HEK293 (cell line): ENCODE results near the gene DDIT4.
A peak's percentile ranks its signal among the peaks of the same experiment; 100 is the strongest.

Experiments
- CTCF ChIA-PET: fragments of 350-600 bp; formaldehyde crosslinking; extraction: SDS; loops from one replicate; lab custom pipeline; 2021; ENCODE audit warnings: antibody characterized with exemption; lab: Yijun Ruan, JAX
- POLR2A ChIA-PET: fragments of 300-600 bp; formaldehyde crosslinking; extraction: SDS; loops from one replicate; lab custom pipeline; 2020; ENCODE audit warnings: antibody characterized with exemption, inconsistent platforms; lab: Yijun Ruan, JAX
- H3K27ac ChIP-seq: fragments of 200-500 bp; sonication (Bioruptor generic); 2 replicates; pipeline ENCODE4 v1.5.1; 2014; ENCODE audit warnings: low read depth, low read length, control low read depth, inconsistent platforms; ENCODE audit errors: extremely low read depth
- H3K36me3 ChIP-seq, 2 experiments: fragments of 200-500 bp in 1 of 2; sonication (Bioruptor generic) in 1 of 2; 1 replicate in 1 of 2; 2 replicates in 1 of 2; pipeline ENCODE4 v1.5.1; 2014 to 2017; ENCODE audit warnings: inconsistent platforms in 2 of 2, low read length in 2 of 2; ENCODE audit not compliant: control insufficient read depth in 2 of 2, insufficient read depth in 1 of 2
- H3K4me1 ChIP-seq: fragments of 200-500 bp; sonication (Bioruptor generic); 2 replicates; pipeline ENCODE4 v1.5.1; 2014; ENCODE audit warnings: mild to moderate bottlenecking, low read length, inconsistent platforms; ENCODE audit not compliant: control insufficient read depth, insufficient read depth
- H3K4me3 ChIP-seq: 2 replicates; pipeline ENCODE4 v1.5.1; 2011; ENCODE audit warnings: low read depth, mild to moderate bottlenecking, control low read depth, low read length, moderate library complexity
- H3K9me3 ChIP-seq: fragments of 200-500 bp; sonication (Bioruptor generic); 2 replicates; pipeline ENCODE4 v1.5.1; 2014; ENCODE audit warnings: low read depth, low read length, inconsistent platforms; ENCODE audit not compliant: control insufficient read depth, insufficient read depth
- HOXD13 ChIP-seq: sonication (generic); formaldehyde crosslinking; IDR thresholded peaks from 2 replicates; pipeline ENCODE4 v1.8.0; 2022; ENCODE audit warnings: missing genetic modification reagents, borderline replicate concordance
- SALL2 ChIP-seq: fragments of 450-650 bp; formaldehyde crosslinking; IDR thresholded peaks from 2 replicates; pipeline ENCODE4 v1.5.0; 2017; ENCODE audit warnings: missing biosample characterization, mild to moderate bottlenecking, missing genetic modification characterization, borderline replicate concordance
- SETDB1 ChIP-seq: IDR thresholded peaks from one replicate; pipeline ENCODE4 v1.6.1; 2017; ENCODE audit warnings: mild to moderate bottlenecking, low read length, moderate library complexity, mixed read lengths; ENCODE audit not compliant: insufficient read length
- YY2 ChIP-seq: fragments of 450-650 bp; formaldehyde crosslinking; IDR thresholded peaks from 2 replicates; pipeline ENCODE4 v1.5.1; 2016; ENCODE audit warnings: missing biosample characterization, missing genetic modification characterization
- ZBTB1 ChIP-seq: fragments of 450-650 bp; formaldehyde crosslinking; IDR thresholded peaks from 2 replicates; pipeline ENCODE4 v1.5.1; 2016; ENCODE audit warnings: missing biosample characterization, missing genetic modification characterization
- ZBTB17 ChIP-seq: fragments of 450-650 bp; formaldehyde crosslinking; IDR thresholded peaks from 2 replicates; pipeline ENCODE4 v1.5.1; 2016; ENCODE audit warnings: missing biosample characterization, missing genetic modification characterization
- ZIC2 ChIP-seq: fragments of 450-650 bp; formaldehyde crosslinking; IDR thresholded peaks from 2 replicates; pipeline ENCODE4 v1.5.1; 2016; ENCODE audit warnings: missing biosample characterization, missing genetic modification characterization
- ZNF10 ChIP-seq: fragments of 450-650 bp; formaldehyde crosslinking; IDR thresholded peaks from 2 replicates; pipeline ENCODE4 v1.5.1; 2017; ENCODE audit warnings: missing biosample characterization, missing genetic modification characterization
- ZNF341 ChIP-seq: fragments of 450-650 bp; formaldehyde crosslinking; IDR thresholded peaks from 2 replicates; pipeline ENCODE4; 2016; ENCODE audit warnings: low read depth, missing biosample characterization, missing genetic modification characterization
- ZNF416 ChIP-seq: fragments of 450-650 bp; formaldehyde crosslinking; IDR thresholded peaks from 2 replicates; pipeline ENCODE4 v1.5.1; 2016; ENCODE audit warnings: missing biosample characterization, missing genetic modification characterization
- ZNF48 ChIP-seq: fragments of 450-650 bp; formaldehyde crosslinking; IDR thresholded peaks from 2 replicates; pipeline ENCODE4 v1.5.1; 2016; ENCODE audit warnings: missing biosample characterization, missing genetic modification characterization
- ZNF585B ChIP-seq: fragments of 450-650 bp; formaldehyde crosslinking; IDR thresholded peaks from 2 replicates; pipeline ENCODE4 v1.5.1; 2016; ENCODE audit warnings: missing biosample characterization, missing genetic modification characterization
- ZNF600 ChIP-seq: fragments of 450-650 bp; formaldehyde crosslinking; IDR thresholded peaks from 2 replicates; pipeline ENCODE4 v1.5.1; 2016; ENCODE audit warnings: missing biosample characterization, missing genetic modification characterization
- ZNF776 ChIP-seq: fragments of 450-650 bp; formaldehyde crosslinking; IDR thresholded peaks from 2 replicates; pipeline ENCODE4 v1.5.0; 2017; ENCODE audit warnings: missing biosample characterization, missing genetic modification characterization, borderline replicate concordance
- ZNF837 ChIP-seq: fragments of 450-650 bp; formaldehyde crosslinking; IDR thresholded peaks from 2 replicates; pipeline ENCODE4 v1.5.1; 2016; ENCODE audit warnings: missing biosample characterization, missing genetic modification characterization
- ZSCAN23 ChIP-seq: fragments of 450-650 bp; formaldehyde crosslinking; IDR thresholded peaks from 2 replicates; pipeline ENCODE4 v1.5.1; 2016; ENCODE audit warnings: missing biosample characterization, missing genetic modification characterization
- TF ChIP-seq, protein P1 (sequence below): fragments of 450-650 bp; formaldehyde crosslinking; IDR thresholded peaks from 2 replicates; pipeline ENCODE4 v1.5.1; 2016; ENCODE audit warnings: missing biosample characterization, missing genetic modification characterization
- TF ChIP-seq, protein P2 (sequence below): fragments of 450-650 bp; formaldehyde crosslinking; IDR thresholded peaks from 2 replicates; pipeline ENCODE4 v1.5.1; 2016; ENCODE audit warnings: missing biosample characterization, missing genetic modification characterization, borderline replicate concordance
- TF ChIP-seq, protein P3 (sequence below): fragments of 450-650 bp; formaldehyde crosslinking; IDR thresholded peaks from 2 replicates; pipeline ENCODE4 v1.5.1; 2016; ENCODE audit warnings: missing biosample characterization, missing genetic modification characterization
- TF ChIP-seq, protein P4 (sequence below): fragments of 450-650 bp; formaldehyde crosslinking; IDR thresholded peaks from 2 replicates; pipeline ENCODE4 v1.5.0; 2017; ENCODE audit warnings: missing biosample characterization, missing genetic modification characterization, borderline replicate concordance

Gene DDIT4

DNA sequence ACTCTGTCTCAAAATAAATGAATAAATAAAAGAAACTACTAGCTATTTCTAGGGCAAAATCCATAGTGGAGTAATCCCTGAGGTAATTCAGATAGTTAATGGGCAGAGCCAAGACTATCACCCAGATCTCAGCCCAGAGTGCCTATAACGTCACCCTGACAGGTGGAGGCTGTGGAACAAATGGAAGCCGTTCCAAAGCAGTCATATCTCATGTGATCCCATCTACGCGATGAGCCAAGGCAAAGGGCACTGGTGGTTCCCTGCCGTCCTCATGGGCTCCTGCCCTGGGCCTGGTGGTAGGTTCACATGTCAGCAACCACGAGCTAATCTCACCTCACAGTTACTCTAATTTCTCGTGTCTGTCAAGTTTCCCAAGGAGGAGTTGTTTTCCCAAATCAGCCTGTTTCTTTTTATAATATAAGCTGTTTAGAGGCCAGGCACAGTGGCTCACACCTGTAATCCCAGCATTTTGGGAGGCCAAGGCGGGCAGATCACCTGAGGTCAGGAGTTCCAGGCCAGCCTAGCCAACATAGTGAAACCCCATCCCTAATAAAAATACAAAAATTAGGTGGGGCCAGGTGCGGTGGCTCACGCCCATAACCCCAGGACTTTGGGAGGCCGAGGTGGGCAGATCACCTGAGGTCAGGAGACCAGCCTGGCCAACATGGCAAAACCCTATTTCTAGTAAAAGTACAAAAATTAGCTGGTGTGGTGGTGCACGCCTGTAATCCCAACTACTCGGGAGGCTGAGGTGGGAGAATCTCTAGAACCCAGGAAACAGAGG lies 35.1 kb upstream of the DDIT4 start:
- POLR2A ChIA-PET, result interaction anchor here (1.4 to 6.6 kb wide), 2 partner anchors 35 to 93 kb away, joined by 5 to 36 read pairs; partner anchors contain the start of gene DDIT4
- TF ChIP-seq, protein P1, sequence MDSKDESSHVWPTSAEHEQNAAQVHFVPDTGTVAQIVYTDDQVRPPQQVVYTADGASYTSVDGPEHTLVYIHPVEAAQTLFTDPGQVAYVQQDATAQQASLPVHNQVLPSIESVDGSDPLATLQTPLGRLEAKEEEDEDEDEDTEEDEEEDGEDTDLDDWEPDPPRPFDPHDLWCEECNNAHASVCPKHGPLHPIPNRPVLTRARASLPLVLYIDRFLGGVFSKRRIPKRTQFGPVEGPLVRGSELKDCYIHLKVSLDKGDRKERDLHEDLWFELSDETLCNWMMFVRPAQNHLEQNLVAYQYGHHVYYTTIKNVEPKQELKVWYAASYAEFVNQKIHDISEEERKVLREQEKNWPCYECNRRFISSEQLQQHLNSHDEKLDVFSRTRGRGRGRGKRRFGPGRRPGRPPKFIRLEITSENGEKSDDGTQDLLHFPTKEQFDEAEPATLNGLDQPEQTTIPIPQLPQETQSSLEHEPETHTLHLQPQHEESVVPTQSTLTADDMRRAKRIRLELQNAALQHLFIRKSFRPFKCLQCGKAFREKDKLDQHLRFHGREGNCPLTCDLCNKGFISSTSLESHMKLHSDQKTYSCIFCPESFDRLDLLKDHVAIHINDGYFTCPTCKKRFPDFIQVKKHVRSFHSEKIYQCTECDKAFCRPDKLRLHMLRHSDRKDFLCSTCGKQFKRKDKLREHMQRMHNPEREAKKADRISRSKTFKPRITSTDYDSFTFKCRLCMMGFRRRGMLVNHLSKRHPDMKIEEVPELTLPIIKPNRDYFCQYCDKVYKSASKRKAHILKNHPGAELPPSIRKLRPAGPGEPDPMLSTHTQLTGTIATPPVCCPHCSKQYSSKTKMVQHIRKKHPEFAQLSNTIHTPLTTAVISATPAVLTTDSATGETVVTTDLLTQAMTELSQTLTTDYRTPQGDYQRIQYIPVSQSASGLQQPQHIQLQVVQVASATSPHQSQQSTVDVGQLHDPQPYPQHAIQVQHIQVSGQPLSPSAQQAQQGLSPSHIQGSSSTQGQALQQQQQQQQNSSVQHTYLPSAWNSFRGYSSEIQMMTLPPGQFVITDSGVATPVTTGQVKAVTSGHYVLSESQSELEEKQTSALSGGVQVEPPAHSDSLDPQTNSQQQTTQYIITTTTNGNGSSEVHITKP (tag by site-specific recombination), result 0 out of 2 replicates have a peak, but pooled peaks have one; percentile 15
- TF ChIP-seq ZNF10 (tag by site-specific recombination) (no peak), ZNF585B (tag by site-specific recombination) (no peak), ZNF341 (tag by site-specific recombination) (no peak), SETDB1 (no peak), ZNF48 (tag by site-specific recombination) (no peak), ZNF837 (no peak), HOXD13 (CRISPR knock-in tag) (no peak), ZBTB1 (no peak), ZNF416 (no peak), ZNF600 (tag by site-specific recombination) (0 out of 2 replicates have a peak, but pooled peaks have one; percentile 17)
- TF ChIP-seq, protein P2, sequence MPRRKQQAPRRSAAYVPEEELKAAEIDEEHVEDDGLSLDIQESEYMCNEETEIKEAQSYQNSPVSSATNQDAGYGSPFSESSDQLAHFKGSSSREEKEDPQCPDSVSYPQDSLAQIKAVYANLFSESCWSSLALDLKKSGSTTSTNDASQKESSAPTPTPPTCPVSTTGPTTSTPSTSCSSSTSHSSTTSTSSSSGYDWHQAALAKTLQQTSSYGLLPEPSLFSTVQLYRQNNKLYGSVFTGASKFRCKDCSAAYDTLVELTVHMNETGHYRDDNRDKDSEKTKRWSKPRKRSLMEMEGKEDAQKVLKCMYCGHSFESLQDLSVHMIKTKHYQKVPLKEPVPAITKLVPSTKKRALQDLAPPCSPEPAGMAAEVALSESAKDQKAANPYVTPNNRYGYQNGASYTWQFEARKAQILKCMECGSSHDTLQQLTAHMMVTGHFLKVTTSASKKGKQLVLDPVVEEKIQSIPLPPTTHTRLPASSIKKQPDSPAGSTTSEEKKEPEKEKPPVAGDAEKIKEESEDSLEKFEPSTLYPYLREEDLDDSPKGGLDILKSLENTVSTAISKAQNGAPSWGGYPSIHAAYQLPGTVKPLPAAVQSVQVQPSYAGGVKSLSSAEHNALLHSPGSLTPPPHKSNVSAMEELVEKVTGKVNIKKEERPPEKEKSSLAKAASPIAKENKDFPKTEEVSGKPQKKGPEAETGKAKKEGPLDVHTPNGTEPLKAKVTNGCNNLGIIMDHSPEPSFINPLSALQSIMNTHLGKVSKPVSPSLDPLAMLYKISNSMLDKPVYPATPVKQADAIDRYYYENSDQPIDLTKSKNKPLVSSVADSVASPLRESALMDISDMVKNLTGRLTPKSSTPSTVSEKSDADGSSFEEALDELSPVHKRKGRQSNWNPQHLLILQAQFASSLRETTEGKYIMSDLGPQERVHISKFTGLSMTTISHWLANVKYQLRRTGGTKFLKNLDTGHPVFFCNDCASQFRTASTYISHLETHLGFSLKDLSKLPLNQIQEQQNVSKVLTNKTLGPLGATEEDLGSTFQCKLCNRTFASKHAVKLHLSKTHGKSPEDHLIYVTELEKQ (tag by site-specific recombination), result no peak

DNA sequence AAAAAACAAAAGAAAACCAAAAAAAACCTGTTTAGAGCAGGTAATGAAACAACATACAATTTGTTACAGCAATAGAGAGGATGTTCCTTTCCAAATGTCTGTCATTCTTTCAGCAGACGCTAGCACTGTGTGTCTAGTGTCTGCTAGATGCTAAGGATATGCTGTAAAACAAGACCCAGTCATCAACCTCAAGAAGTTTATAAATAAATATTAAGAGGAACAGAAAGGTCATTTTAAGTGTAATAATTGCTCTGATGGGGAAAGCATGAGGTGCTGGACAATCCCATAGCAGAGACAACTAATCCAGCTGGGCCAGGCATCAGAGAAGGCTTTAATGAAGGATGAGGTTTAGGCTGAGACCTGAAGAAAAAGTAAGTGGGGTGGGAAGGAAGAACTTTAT lies 34.3 kb upstream of the DDIT4 start:
- H3K4me1 ChIP-seq, result peaks cover 8% of the 10 kb centered on the region
- H3K4me3 ChIP-seq, result no peak overlapping the region
- ChIA-PET POLR2A (interaction anchor here (0.6 to 6.6 kb wide), 2 partner anchors 17 to 34 kb away, joined by 3 to 36 read pairs; partner anchors contain the start of gene DDIT4), CTCF (no interaction called here)
- no peak overlapping the region for H3K27ac ChIP-seq
- no peaks in the 10 kb centered on the region for H3K9me3 ChIP-seq
- peaks cover 6 to 15% of the 10 kb centered on the region in 2 experiments; a peak in 2 of 3 replicates for H3K36me3 ChIP-seq
- TF ChIP-seq, protein P3, sequence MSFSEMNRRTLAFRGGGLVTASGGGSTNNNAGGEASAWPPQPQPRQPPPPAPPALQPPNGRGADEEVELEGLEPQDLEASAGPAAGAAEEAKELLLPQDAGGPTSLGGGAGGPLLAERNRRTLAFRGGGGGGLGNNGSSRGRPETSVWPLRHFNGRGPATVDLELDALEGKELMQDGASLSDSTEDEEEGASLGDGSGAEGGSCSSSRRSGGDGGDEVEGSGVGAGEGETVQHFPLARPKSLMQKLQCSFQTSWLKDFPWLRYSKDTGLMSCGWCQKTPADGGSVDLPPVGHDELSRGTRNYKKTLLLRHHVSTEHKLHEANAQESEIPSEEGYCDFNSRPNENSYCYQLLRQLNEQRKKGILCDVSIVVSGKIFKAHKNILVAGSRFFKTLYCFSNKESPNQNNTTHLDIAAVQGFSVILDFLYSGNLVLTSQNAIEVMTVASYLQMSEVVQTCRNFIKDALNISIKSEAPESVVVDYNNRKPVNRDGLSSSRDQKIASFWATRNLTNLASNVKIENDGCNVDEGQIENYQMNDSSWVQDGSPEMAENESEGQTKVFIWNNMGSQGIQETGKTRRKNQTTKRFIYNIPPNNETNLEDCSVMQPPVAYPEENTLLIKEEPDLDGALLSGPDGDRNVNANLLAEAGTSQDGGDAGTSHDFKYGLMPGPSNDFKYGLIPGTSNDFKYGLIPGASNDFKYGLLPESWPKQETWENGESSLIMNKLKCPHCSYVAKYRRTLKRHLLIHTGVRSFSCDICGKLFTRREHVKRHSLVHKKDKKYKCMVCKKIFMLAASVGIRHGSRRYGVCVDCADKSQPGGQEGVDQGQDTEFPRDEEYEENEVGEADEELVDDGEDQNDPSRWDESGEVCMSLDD, result no peak
- TF ChIP-seq YY2 (tag by site-specific recombination) (no peak), ZNF776 (no peak), ZBTB17 (no peak), ZSCAN23 (tag by site-specific recombination) (no peak), ZNF600 (tag by site-specific recombination) (no peak), ZIC2 (tag by site-specific recombination) (no peak), ZNF341 (tag by site-specific recombination) (no peak), SALL2 (tag by site-specific recombination) (no peak), SETDB1 (no peak)
- TF ChIP-seq, protein P4, sequence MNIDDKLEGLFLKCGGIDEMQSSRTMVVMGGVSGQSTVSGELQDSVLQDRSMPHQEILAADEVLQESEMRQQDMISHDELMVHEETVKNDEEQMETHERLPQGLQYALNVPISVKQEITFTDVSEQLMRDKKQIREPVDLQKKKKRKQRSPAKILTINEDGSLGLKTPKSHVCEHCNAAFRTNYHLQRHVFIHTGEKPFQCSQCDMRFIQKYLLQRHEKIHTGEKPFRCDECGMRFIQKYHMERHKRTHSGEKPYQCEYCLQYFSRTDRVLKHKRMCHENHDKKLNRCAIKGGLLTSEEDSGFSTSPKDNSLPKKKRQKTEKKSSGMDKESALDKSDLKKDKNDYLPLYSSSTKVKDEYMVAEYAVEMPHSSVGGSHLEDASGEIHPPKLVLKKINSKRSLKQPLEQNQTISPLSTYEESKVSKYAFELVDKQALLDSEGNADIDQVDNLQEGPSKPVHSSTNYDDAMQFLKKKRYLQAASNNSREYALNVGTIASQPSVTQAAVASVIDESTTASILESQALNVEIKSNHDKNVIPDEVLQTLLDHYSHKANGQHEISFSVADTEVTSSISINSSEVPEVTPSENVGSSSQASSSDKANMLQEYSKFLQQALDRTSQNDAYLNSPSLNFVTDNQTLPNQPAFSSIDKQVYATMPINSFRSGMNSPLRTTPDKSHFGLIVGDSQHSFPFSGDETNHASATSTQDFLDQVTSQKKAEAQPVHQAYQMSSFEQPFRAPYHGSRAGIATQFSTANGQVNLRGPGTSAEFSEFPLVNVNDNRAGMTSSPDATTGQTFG (tag by site-specific recombination), result no peak

More for the DNA sequence above, 35.1 kb upstream of the DDIT4 start:
- H3K4me1 ChIP-seq, result peaks cover 2% of the 10 kb centered on the region; the same call in 1 of the 2 replicates
- no peak overlapping the region for H3K4me3 ChIP-seq
- H3K9me3 ChIP-seq, result no peaks in the 10 kb centered on the region
- H3K27ac ChIP-seq, result no peak overlapping the region
- CTCF ChIA-PET, result interaction anchor here (0.7 to 1.5 kb wide), 3 partner anchors 9 to 99 kb away, joined by 3 to 4 read pairs (median 4); no protein-coding TSS in a partner anchor
- peaks cover 14 to 22% of the 10 kb centered on the region in 2 experiments; a peak in 2 of 3 replicates for H3K36me3 ChIP-seq
